Peyer's patch (tissue), 4 donors: ENCODE measurements around the gene HACD3. TPM values are rescaled to one million over a fixed set of nuclear protein-coding genes. Genes with fewer than 3 reads are reported as not detected.
A peak's percentile ranks its signal among the peaks of the same experiment; 100 is the strongest.

ENCODE experiments used
- DNase-seq, 3 donors: peaks; one replicate each; pipeline ENCODE4 v3.0.0-alpha.2; 2017 to 2019
- H3K27ac ChIP-seq, 4 donors: fragments of 200-600 bp; sonication (generic); one replicate each; pipeline ENCODE4 v1.5.1; 2016 to 2019
- H3K27me3 ChIP-seq, 2 donors: fragments of 200-600 bp; sonication (generic); one replicate each; pipeline ENCODE4 v1.5.1; 2019
- H3K36me3 ChIP-seq, 3 donors: fragments of 200-600 bp; sonication (generic); one replicate each; pipeline ENCODE4 v1.5.1; 2016 to 2019
- H3K4me1 ChIP-seq, 4 donors: fragments of 200-600 bp; sonication (generic); one replicate each; pipeline ENCODE4 v1.5.1; 2016 to 2019
- H3K4me3 ChIP-seq, 4 donors: fragments of 200-600 bp; sonication (generic); 1 replicate in 3 of 4; 2 replicates in 1 of 4; pipeline ENCODE4 v1.5.1; 2016 to 2019; ENCODE audit warnings: mild to moderate bottlenecking in 1 of 4
- H3K9me3 ChIP-seq, 4 donors: fragments of 200-600 bp; sonication (generic); one replicate each; pipeline ENCODE4 v1.5.1; 2016 to 2019; ENCODE audit warnings: mild to moderate bottlenecking in 1 of 4
- POLR2A ChIP-seq, 2 donors: fragments of 450-650 bp; IDR thresholded peaks; one replicate each; pipeline ENCODE4 v1.5.1; 2017; ENCODE audit warnings: antibody characterized with exemption in 2 of 2, mild to moderate bottlenecking in 2 of 2, moderate library complexity in 2 of 2
- total RNA-seq, 4 donors: library from RNA; depleted of rRNA; stranded (reverse); fragments of >200 nt; gene quantifications; one replicate each; pipeline ENCODE4 v1.1.0, GENCODE V29; 2016
- TF ChIP-seq, protein P1 (sequence below), 6 experiments: fragments of 450-650 bp in 4 of 6; fragments of 200-600 bp in 2 of 6; sonication (generic) in 1 of 6; IDR thresholded peaks; one replicate each; pipeline ENCODE4 v1.5.1; 2017 to 2019; ENCODE audit warnings: antibody characterized with exemption in 6 of 6, mild to moderate bottlenecking in 3 of 6, moderate library complexity in 1 of 6

HACD3 gene, protein sequence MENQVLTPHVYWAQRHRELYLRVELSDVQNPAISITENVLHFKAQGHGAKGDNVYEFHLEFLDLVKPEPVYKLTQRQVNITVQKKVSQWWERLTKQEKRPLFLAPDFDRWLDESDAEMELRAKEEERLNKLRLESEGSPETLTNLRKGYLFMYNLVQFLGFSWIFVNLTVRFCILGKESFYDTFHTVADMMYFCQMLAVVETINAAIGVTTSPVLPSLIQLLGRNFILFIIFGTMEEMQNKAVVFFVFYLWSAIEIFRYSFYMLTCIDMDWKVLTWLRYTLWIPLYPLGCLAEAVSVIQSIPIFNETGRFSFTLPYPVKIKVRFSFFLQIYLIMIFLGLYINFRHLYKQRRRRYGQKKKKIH
- total RNA-seq: 10 to 100 TPM; 22.3 to 36.5 (median 26.8) TPM

DNA sequence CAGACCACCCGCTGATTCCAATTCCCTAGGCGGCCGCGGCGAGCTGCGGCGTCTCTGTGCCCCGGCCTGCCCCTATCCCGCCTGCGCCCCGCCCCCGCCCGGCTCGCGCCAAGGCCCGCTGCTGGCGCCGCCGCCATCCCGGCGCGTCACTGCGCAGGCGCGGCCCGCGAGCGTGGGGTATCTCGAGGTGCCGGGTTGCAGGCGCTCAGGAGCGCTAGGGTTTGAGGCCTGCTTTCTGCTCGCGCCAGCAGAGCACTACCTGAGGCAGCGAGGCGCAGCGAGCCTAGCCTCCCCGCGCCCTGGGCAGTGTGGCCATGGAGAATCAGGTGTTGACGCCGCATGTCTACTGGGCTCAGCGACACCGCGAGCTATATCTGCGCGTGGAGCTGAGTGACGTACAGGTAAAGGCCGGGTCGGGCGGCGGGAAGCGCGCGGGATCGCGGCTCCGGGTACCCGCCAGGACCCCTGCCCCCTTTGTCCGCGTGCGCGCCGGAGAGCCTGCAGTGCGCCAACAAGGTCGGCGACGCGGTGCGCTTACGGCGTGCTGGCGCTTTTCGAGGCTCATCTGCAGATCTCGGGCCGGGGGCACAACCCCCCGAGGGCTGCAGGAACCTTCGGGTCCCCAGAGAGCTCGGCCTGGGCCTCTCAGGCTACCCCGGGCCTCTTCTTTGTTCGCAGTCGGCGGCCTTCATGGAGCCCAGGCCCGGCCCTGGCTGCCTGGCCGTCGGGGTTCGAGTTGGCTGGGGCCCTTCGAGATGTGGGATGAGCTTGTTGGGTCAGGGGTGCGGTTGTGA lies at the start of gene HACD3:
Gene HACD3, plus strand, starts transcription at position 146 of the 794 bp plus-strand sequence. Its CDS starts 169 bp downstream, at position 315.
- no peaks in the 10 kb centered on the region for H3K9me3 ChIP-seq
- peaks cover 0 to 31% (median 0%) of the 10 kb centered on the region in 4 donors for H3K4me1 ChIP-seq
- DNase-seq: peak; percentile 84 to 94 (median 88)
- H3K36me3 ChIP-seq: no peaks in the 10 kb centered on the region
- H3K27ac ChIP-seq: peak within 1 kb of the TSS; percentile 37 to 81 (median 58)
- TF ChIP-seq POLR2A (IDR thresholded peaks at IDR 0.05): no peak
- TF ChIP-seq, protein P1, sequence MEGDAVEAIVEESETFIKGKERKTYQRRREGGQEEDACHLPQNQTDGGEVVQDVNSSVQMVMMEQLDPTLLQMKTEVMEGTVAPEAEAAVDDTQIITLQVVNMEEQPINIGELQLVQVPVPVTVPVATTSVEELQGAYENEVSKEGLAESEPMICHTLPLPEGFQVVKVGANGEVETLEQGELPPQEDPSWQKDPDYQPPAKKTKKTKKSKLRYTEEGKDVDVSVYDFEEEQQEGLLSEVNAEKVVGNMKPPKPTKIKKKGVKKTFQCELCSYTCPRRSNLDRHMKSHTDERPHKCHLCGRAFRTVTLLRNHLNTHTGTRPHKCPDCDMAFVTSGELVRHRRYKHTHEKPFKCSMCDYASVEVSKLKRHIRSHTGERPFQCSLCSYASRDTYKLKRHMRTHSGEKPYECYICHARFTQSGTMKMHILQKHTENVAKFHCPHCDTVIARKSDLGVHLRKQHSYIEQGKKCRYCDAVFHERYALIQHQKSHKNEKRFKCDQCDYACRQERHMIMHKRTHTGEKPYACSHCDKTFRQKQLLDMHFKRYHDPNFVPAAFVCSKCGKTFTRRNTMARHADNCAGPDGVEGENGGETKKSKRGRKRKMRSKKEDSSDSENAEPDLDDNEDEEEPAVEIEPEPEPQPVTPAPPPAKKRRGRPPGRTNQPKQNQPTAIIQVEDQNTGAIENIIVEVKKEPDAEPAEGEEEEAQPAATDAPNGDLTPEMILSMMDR (IDR thresholded peaks at IDR 0.05): no peak
- H3K4me3 ChIP-seq: peak within 1 kb of the TSS; percentile 61 to 95 (median 70)
- no peaks in the 10 kb centered on the region for H3K27me3 ChIP-seq

DNA sequence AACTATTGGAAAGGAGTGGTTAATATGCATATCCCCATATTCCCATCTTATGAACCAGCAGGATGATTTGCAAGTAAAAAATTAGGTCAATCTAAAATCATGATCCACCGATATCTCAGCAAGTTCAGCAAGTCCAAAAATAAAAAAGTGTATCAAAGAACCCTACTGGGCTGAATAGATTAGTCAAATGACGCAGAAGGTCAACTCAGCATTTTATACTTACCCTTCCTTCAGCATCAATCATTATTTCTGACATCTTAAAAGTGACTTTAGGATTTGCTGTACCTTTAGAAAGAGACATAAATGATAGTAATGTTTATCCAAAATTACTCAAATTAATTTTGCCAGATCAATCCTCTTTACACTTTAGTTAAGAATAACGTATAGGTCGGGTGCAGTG lies 45.4 kb upstream of the HACD3 start:
- H3K27me3 ChIP-seq: no peaks in the 10 kb centered on the region
- H3K27ac ChIP-seq: no peak overlapping the region
- no peak overlapping the region for H3K4me3 ChIP-seq
- no peaks in the 10 kb centered on the region for H3K9me3 ChIP-seq
- no peak for DNase-seq
- no peak for TF ChIP-seq POLR2A (IDR thresholded peaks at IDR 0.05)
- TF ChIP-seq, protein P1 (IDR thresholded peaks at IDR 0.05): no peak
- H3K36me3 ChIP-seq: peaks cover 0 to 87% (median 0%) of the 10 kb centered on the region in 3 donors
- H3K4me1 ChIP-seq: no peaks in the 10 kb centered on the region

- no peak for TF ChIP-seq POLR2A (IDR thresholded peaks at IDR 0.05)
- TF ChIP-seq, protein P1 (IDR thresholded peaks at IDR 0.05): no peak
- no peak overlapping the region for H3K4me3 ChIP-seq
- no peak overlapping the region for H3K27ac ChIP-seq
- no peaks in the 10 kb centered on the region for H3K9me3 ChIP-seq
- H3K36me3 ChIP-seq: peaks cover 0 to 89% (median 0%) of the 10 kb centered on the region in 3 donors
- H3K27me3 ChIP-seq: no peaks in the 10 kb centered on the region
- H3K4me1 ChIP-seq: no peaks in the 10 kb centered on the region
- no peak for DNase-seq
Observed at GRCh38 chr15:65494076-65494475, 36.2 kb upstream of the HACD3 start.

GRCh38 chr15:65509321-65509720 lies 20.9 kb upstream of the HACD3 start:
- Histone ChIP-seq H3K9me3 (no peaks in the 10 kb centered on the region), H3K36me3 (peaks cover 0 to 58% (median 0%) of the 10 kb centered on the region in 3 donors), H3K27ac (no peak overlapping the region), H3K4me3 (no peak overlapping the region), H3K4me1 (peaks cover 0 to 3% (median 0%) of the 10 kb centered on the region in 4 donors), H3K27me3 (no peaks in the 10 kb centered on the region)
- no peak for DNase-seq
- TF ChIP-seq POLR2A (IDR thresholded peaks at IDR 0.05): no peak
- TF ChIP-seq, protein P1 (IDR thresholded peaks at IDR 0.05): no peak

GRCh38 chr15:65512189-65512588 lies 18.1 kb upstream of the HACD3 start:
- no peak for DNase-seq
- Histone ChIP-seq H3K9me3 (no peaks in the 10 kb centered on the region), H3K27me3 (no peaks in the 10 kb centered on the region), H3K27ac (peak overlapping the region in 1 of 4 donors; percentile 30), H3K4me1 (peaks cover 5 to 22% (median 8%) of the 10 kb centered on the region in 4 donors), H3K36me3 (peaks cover 0 to 35% (median 0%) of the 10 kb centered on the region in 3 donors), H3K4me3 (peak overlapping the region in 1 of 4 donors; percentile 2)
- TF ChIP-seq, protein P1 (IDR thresholded peaks at IDR 0.05): no peak
- TF ChIP-seq POLR2A (IDR thresholded peaks at IDR 0.05): no peak
